Endothelial cell of umbilical vein (primary cell): ENCODE measurements around the gene ZNF346. TPM values are rescaled to one million over a fixed set of nuclear protein-coding genes. Genes with fewer than 3 reads are reported as not detected.

Experiments used
- BruUV-seq: library from RNA; stranded (reverse); fragments of 400-500 nt; replicated peaks from 2 replicates; lab custom pipeline; 2021; lab: Mats Ljungman, UMichigan
- CTCF ChIA-PET: fragments of 300-600, 350-600 bp; sonication (Branson Sonifier 250); formaldehyde crosslinking; loops from one replicate; lab custom pipeline; 2021; ENCODE audit warnings: antibody characterized with exemption, inconsistent platforms; lab: Charles Lee
- POLR2A ChIA-PET: fragments of 300-600, 350-600 bp; sonication (Branson Sonifier 250); formaldehyde crosslinking; loops from one replicate; lab custom pipeline; 2021; ENCODE audit warnings: antibody characterized with exemption, inconsistent platforms; lab: Charles Lee
- DNase-seq: peaks from one replicate; pipeline ENCODE4 v3.0.0-alpha.2; 2011; ENCODE audit warnings: low read depth, low spot score
- FAIRE-seq: peaks from 2 replicates; lab custom pipeline; 2011; peaks lifted over from hg19 to GRCh38; lab: Jason Lieb, UNC
- H2AFZ ChIP-seq: 2 replicates; pipeline ENCODE4 v1.6.0; 2012; ENCODE audit warnings: low read depth, low read length, control low read depth, inconsistent platforms
- H3K27ac ChIP-seq: 2 replicates; pipeline ENCODE4 v1.5.1; 2011; ENCODE audit warnings: low read depth, mild to moderate bottlenecking, control low read depth, low read length, moderate library complexity; ENCODE audit not compliant: insufficient read depth
- H3K27me3 ChIP-seq, 2 experiments: 2 replicates each; pipeline versions ENCODE4 v1.6.0 to v1.6.1; 2011; ENCODE audit warnings: low read length in 2 of 2, mixed read lengths in 1 of 2; ENCODE audit not compliant: control insufficient read depth in 2 of 2, insufficient read depth in 2 of 2
- H3K36me3 ChIP-seq, 2 experiments: 2 replicates in 1 of 2; 3 replicates in 1 of 2; pipeline ENCODE4 v1.5.1; 2011; ENCODE audit warnings: low read length in 2 of 2, mild to moderate bottlenecking in 1 of 2, moderate library complexity in 1 of 2; ENCODE audit not compliant: control insufficient read depth in 2 of 2, insufficient read depth in 2 of 2; ENCODE audit errors: extremely low read depth in 1 of 2
- H3K4me1 ChIP-seq: 3 replicates; pipeline ENCODE4 v1.5.1; 2011; ENCODE audit warnings: mild to moderate bottlenecking, low read length; ENCODE audit not compliant: control insufficient read depth, insufficient read depth; ENCODE audit errors: extremely low read depth
- H3K4me2 ChIP-seq: 2 replicates; pipeline ENCODE4 v1.6.1; 2011; ENCODE audit warnings: low read length, control low read depth, mixed read lengths; ENCODE audit not compliant: insufficient read depth
- H3K4me3 ChIP-seq, 3 experiments: fragments of 200-600 bp in 1 of 3; sonication (generic), shearing (Covaris generic) in 1 of 3; replicated peaks in 1 of 3; 2 replicates each; pipeline ENCODE4 v1.5.1; 2011 to 2016; ENCODE audit warnings: control low read depth in 3 of 3, low read length in 3 of 3, mild to moderate bottlenecking in 2 of 3, inconsistent platforms in 1 of 3, low read depth in 1 of 3, moderate library complexity in 1 of 3; ENCODE audit not compliant: insufficient read depth in 1 of 3
- H3K79me2 ChIP-seq: 2 replicates; pipeline ENCODE4 v1.6.0; 2012; ENCODE audit warnings: low read length, inconsistent platforms; ENCODE audit not compliant: control insufficient read depth, insufficient read depth
- H3K9ac ChIP-seq: replicated peaks from 2 replicates; pipeline ENCODE3; 2011; ENCODE audit warnings: low read length, control low read depth; ENCODE audit not compliant: insufficient read depth; ENCODE audit errors: extremely low read depth
- H3K9me1 ChIP-seq: replicated peaks from 3 replicates; pipeline ENCODE4 v1.6.0; 2011; ENCODE audit warnings: mild to moderate bottlenecking, low read length; ENCODE audit not compliant: control insufficient read depth, insufficient read depth; ENCODE audit errors: extremely low read depth
- H3K9me3 ChIP-seq: replicated peaks from 2 replicates; pipeline ENCODE4 v1.5.1; 2012; ENCODE audit warnings: low read length, inconsistent platforms; ENCODE audit not compliant: control insufficient read depth, insufficient read depth
- H4K20me1 ChIP-seq: replicated peaks from 2 replicates; pipeline ENCODE3; 2011; ENCODE audit warnings: mild to moderate bottlenecking, low read length; ENCODE audit not compliant: control insufficient read depth, insufficient read depth; ENCODE audit errors: extremely low read depth
- CTCF ChIP-seq, 2 donors: IDR thresholded peaks; 1 replicate in 1 of 2; 2 replicates in 1 of 2; pipeline ENCODE4 v1.5.1; 2011; ENCODE audit warnings: low read length in 2 of 2, mild to moderate bottlenecking in 2 of 2, moderate library complexity in 2 of 2, control low read depth in 1 of 2, inconsistent platforms in 1 of 2, low read depth in 1 of 2; ENCODE audit not compliant: insufficient read depth in 1 of 2; ENCODE audit errors: extremely low read depth in 1 of 2
- GATA2 ChIP-seq: IDR thresholded peaks from 2 replicates; pipeline ENCODE4 v1.7.0; 2011; ENCODE audit warnings: low read depth, mild to moderate bottlenecking, moderate library complexity, mixed read lengths, low read length; ENCODE audit not compliant: insufficient read length, insufficient read depth
- MYC ChIP-seq: IDR thresholded peaks from one replicate; pipeline ENCODE4 v1.6.1; 2011; ENCODE audit warnings: mild to moderate bottlenecking, low read depth, low read length
- dilution Hi-C: fragments of 300-500 bp; cut with MboI; formaldehyde crosslinking; loops from one replicate; pipeline ENCODE4 v1.15.0; 2019; ENCODE audit warnings: low sequenced_read_pairs; ENCODE audit not compliant: extremely low pct_ligation_motif_present
- intact Hi-C: fragments of 100-400 bp; cut with micrococcal nuclease; formaldehyde crosslinking; loops from one replicate; pipeline ENCODE4 v1.10.0; 2022
- polyA plus RNA-seq, 4 experiments: library from polyadenylated mRNA; depleted of rRNA in 3 of 4; stranded (reverse) in 3 of 4; unstranded in 1 of 4; fragments of >200 nt; gene quantifications; 2 replicates each; pipeline versions ENCODE4 v1.2.1 to v1.2.3, GENCODE V29; 2011 to 2012; ENCODE audit warnings: missing spikeins in 1 of 4
- total RNA-seq: library from RNA; stranded (reverse); gene quantifications from 2 replicates; pipeline ENCODE4 v1.2.3, GENCODE V29; 2021

Gene ZNF346
- total and polyA plus RNA-seq, 2 donors (not counting 3 experiments of a cell fraction or from before 2014, with no cell fraction given): 25.3 to 35.2 TPM

- no peaks in the 10 kb centered on the region for H3K4me1 ChIP-seq
- no peak overlapping the region for H2AFZ ChIP-seq
- H3K9me1 ChIP-seq: no peaks in the 10 kb centered on the region
- no peaks in the 10 kb centered on the region for H3K27me3 ChIP-seq
- H3K36me3 ChIP-seq: no peaks in the 10 kb centered on the region
- H3K9me3 ChIP-seq: no peaks in the 10 kb centered on the region
- no TSS peak for BruUV-seq
- H3K79me2 ChIP-seq: no peaks in the 10 kb centered on the region
- no peak overlapping the region for H3K9ac ChIP-seq
- dilution Hi-C loops: no loop called here
- H3K4me3 ChIP-seq: no peak overlapping the region
- peak; percentile 92 for FAIRE-seq
- H4K20me1 ChIP-seq: no peaks in the 10 kb centered on the region
- no peak overlapping the region for H3K27ac ChIP-seq
- ChIA-PET POLR2A (interaction anchor here (0.6 to 0.9 kb wide), 2 partner anchors 81 to 312 kb away, joined by 7 to 8 read pairs; partner anchors contain the start of gene GRK6), CTCF (interaction anchor here (0.5 to 10.1 kb wide), 44 partner anchors 8 to 456 kb away, joined by 3 to 274 read pairs (median 4); partner anchors contain the start of genes FGFR4, PRELID1, RAB24 and SLC34A1)
- H3K4me2 ChIP-seq: no peak overlapping the region
- intact Hi-C loops: loop anchor here (1.0 to 5.0 kb wide), 8 partner anchors 82 to 387 kb away; no protein-coding TSS in a partner anchor
- DNase-seq: peak; percentile 78
- TF ChIP-seq MYC (no peak), GATA2 (peak; percentile 36), CTCF (IDR thresholded peaks at IDR 0.05; ENCODE audit: extremely low read depth in 1 of 2, insufficient read depth in 1 of 2, low read depth in 1 of 2, low read length in 2 of 2) (peak; percentile 96 to 97)
Measured at GRCh38 chr5:177113566-177114424, 91.3 kb downstream of the ZNF346 start.
